ENCODE measurements around the gene HPSE2.

The HPSE2 gene

GRCh38 chr10:98533746-98534445, 701.8 kb downstream of the HPSE2 start:
- DNase-seq (ENCODE audit: low read depth), result no peak
- no peak overlapping the region for H3K4me3 ChIP-seq (ENCODE audit: low read depth, low read length)
- TF ChIP-seq CTCF (IDR thresholded peaks at IDR 0.05; ENCODE audit: control insufficient read depth, extremely low read depth, insufficient read depth), result no peak

GRCh38 chr10:98533241-98533640, 702.4 kb downstream of the HPSE2 start:
- DNase-seq (ENCODE audit: low read depth), result no peak
- H3K4me3 ChIP-seq (ENCODE audit: low read depth, low read length), result no peak overlapping the region
- no peak for TF ChIP-seq CTCF (IDR thresholded peaks at IDR 0.05; ENCODE audit: control insufficient read depth, extremely low read depth, insufficient read depth)

GRCh38 chr10:98528805-98529183, 706.9 kb downstream of the HPSE2 start:
- TF ChIP-seq CTCF (IDR thresholded peaks at IDR 0.05; ENCODE audit: control insufficient read depth, extremely low read depth, insufficient read depth), result no peak
- DNase-seq (ENCODE audit: low read depth), result no peak
- H3K4me3 ChIP-seq (ENCODE audit: low read depth, low read length), result no peak overlapping the region

GRCh38 chr10:98528166-98528804, 707.4 kb downstream of the HPSE2 start:
- no peak for DNase-seq (ENCODE audit: low read depth)
- no peak for TF ChIP-seq CTCF (IDR thresholded peaks at IDR 0.05; ENCODE audit: control insufficient read depth, extremely low read depth, insufficient read depth)
- H3K4me3 ChIP-seq (ENCODE audit: low read depth, low read length), result no peak overlapping the region

GRCh38 chr10:98525969-98526368, 709.7 kb downstream of the HPSE2 start:
- no peak overlapping the region for H3K4me3 ChIP-seq (ENCODE audit: low read depth, low read length)
- DNase-seq (ENCODE audit: low read depth), result no peak
- no peak for TF ChIP-seq CTCF (IDR thresholded peaks at IDR 0.05; ENCODE audit: control insufficient read depth, extremely low read depth, insufficient read depth)

- TF ChIP-seq CTCF (IDR thresholded peaks at IDR 0.05; ENCODE audit: control insufficient read depth, extremely low read depth, insufficient read depth), result no peak
- no peak for DNase-seq (ENCODE audit: low read depth)
- H3K4me3 ChIP-seq (ENCODE audit: low read depth, low read length), result no peak overlapping the region
Observed at GRCh38 chr10:98524124-98524523, 711.5 kb downstream of the HPSE2 start.

- no peak for DNase-seq (ENCODE audit: low read depth)
- TF ChIP-seq CTCF (IDR thresholded peaks at IDR 0.05; ENCODE audit: control insufficient read depth, extremely low read depth, insufficient read depth), result no peak
- no peak overlapping the region for H3K4me3 ChIP-seq (ENCODE audit: low read depth, low read length)
Observed at GRCh38 chr10:98519841-98520240, 715.8 kb downstream of the HPSE2 start.
